Parathyroid adenoma (tissue), 2 donors: ENCODE measurements around the gene ZDHHC21.

Source experiments
- H2AFZ ChIP-seq: fragments of 300-600 bp; sonication (generic); one replicate; pipeline ENCODE4 v1.7.0; 2017; ENCODE audit warnings: antibody characterized with exemption, mild to moderate bottlenecking
- H3K27ac ChIP-seq: fragments of 300-600 bp; sonication (generic); one replicate; pipeline ENCODE4 v1.7.0; 2017
- H3K27me3 ChIP-seq: fragments of 300-600 bp; sonication (generic); one replicate; pipeline ENCODE4 v1.7.0; 2017; ENCODE audit warnings: low read length; ENCODE audit not compliant: control insufficient read depth, insufficient read depth
- H3K36me3 ChIP-seq: fragments of 300-600 bp; sonication (generic); one replicate; pipeline ENCODE4 v1.7.0; 2017; ENCODE audit warnings: low read length; ENCODE audit not compliant: control insufficient read depth, insufficient read depth
- H3K4me1 ChIP-seq: fragments of 300-600 bp; sonication (generic); one replicate; pipeline ENCODE4 v1.7.0; 2017; ENCODE audit warnings: control low read depth
- H3K4me2 ChIP-seq: fragments of 300-600 bp; sonication (generic); one replicate; pipeline ENCODE4 v1.7.0; 2017; ENCODE audit warnings: low read length
- H3K4me3 ChIP-seq: fragments of 300-600 bp; sonication (generic); one replicate; pipeline ENCODE4 v1.7.0; 2017; ENCODE audit warnings: low read depth, low read length
- H3K79me2 ChIP-seq: fragments of 300-600 bp; sonication (generic); one replicate; pipeline ENCODE4 v1.7.0; 2017; ENCODE audit warnings: control low read depth
- H3K9ac ChIP-seq: fragments of 300-600 bp; sonication (generic); one replicate; pipeline ENCODE4 v1.7.0; 2017; ENCODE audit warnings: mild to moderate bottlenecking
- H3K9me3 ChIP-seq: fragments of 300-600 bp; sonication (generic); one replicate; pipeline ENCODE4 v1.7.0; 2017; ENCODE audit warnings: low read length; ENCODE audit not compliant: control insufficient read depth
- CTCF ChIP-seq: fragments of 300-600 bp; sonication (generic); IDR thresholded peaks from one replicate; pipeline ENCODE4 v1.7.0; 2017; ENCODE audit warnings: antibody characterized with exemption, mild to moderate bottlenecking
- donor health status: primary hyperparathyroidism.

ZDHHC21 gene

GRCh38 chr9:14573319-14573718 lies 119.9 kb downstream of the ZDHHC21 start:
- Histone ChIP-seq H3K4me2 (no peak overlapping the region), H3K27ac (no peak overlapping the region), H3K27me3 (no peaks in the 10 kb centered on the region), H2AFZ (no peak overlapping the region), H3K9me3 (no peaks in the 10 kb centered on the region), H3K9ac (no peak overlapping the region), H3K4me3 (no peak overlapping the region), H3K79me2 (no peaks in the 10 kb centered on the region), H3K36me3 (no peaks in the 10 kb centered on the region), H3K4me1 (no peaks in the 10 kb centered on the region)
- no peak for TF ChIP-seq CTCF

GRCh38 chr9:14565352-14566016 lies 127.7 kb downstream of the ZDHHC21 start:
- H3K4me3 ChIP-seq: no peak overlapping the region
- no peaks in the 10 kb centered on the region for H3K9me3 ChIP-seq
- H3K4me2 ChIP-seq: no peak overlapping the region
- H3K9ac ChIP-seq: no peak overlapping the region
- no peaks in the 10 kb centered on the region for H3K27me3 ChIP-seq
- no peak overlapping the region for H3K27ac ChIP-seq
- no peaks in the 10 kb centered on the region for H3K4me1 ChIP-seq
- no peaks in the 10 kb centered on the region for H3K79me2 ChIP-seq
- H2AFZ ChIP-seq: no peak overlapping the region
- no peaks in the 10 kb centered on the region for H3K36me3 ChIP-seq
- no peak for TF ChIP-seq CTCF

GRCh38 chr9:14563902-14564624 lies 129.2 kb downstream of the ZDHHC21 start:
- Histone ChIP-seq H3K4me3 (no peak overlapping the region), H3K4me2 (no peak overlapping the region), H3K4me1 (no peaks in the 10 kb centered on the region), H3K79me2 (no peaks in the 10 kb centered on the region), H2AFZ (no peak overlapping the region), H3K27ac (no peak overlapping the region), H3K27me3 (no peaks in the 10 kb centered on the region), H3K9ac (no peak overlapping the region), H3K9me3 (no peaks in the 10 kb centered on the region), H3K36me3 (no peaks in the 10 kb centered on the region)
- no peak for TF ChIP-seq CTCF

GRCh38 chr9:14561929-14562405 lies 131.3 kb downstream of the ZDHHC21 start:
- Histone ChIP-seq H3K9ac (no peak overlapping the region), H3K4me2 (no peak overlapping the region), H3K79me2 (no peaks in the 10 kb centered on the region), H2AFZ (no peak overlapping the region), H3K27ac (no peak overlapping the region), H3K27me3 (no peaks in the 10 kb centered on the region), H3K36me3 (no peaks in the 10 kb centered on the region), H3K4me1 (no peaks in the 10 kb centered on the region), H3K4me3 (no peak overlapping the region), H3K9me3 (no peaks in the 10 kb centered on the region)
- no peak for TF ChIP-seq CTCF
